ENCODE results near the gene SERPINA3.

DNA sequence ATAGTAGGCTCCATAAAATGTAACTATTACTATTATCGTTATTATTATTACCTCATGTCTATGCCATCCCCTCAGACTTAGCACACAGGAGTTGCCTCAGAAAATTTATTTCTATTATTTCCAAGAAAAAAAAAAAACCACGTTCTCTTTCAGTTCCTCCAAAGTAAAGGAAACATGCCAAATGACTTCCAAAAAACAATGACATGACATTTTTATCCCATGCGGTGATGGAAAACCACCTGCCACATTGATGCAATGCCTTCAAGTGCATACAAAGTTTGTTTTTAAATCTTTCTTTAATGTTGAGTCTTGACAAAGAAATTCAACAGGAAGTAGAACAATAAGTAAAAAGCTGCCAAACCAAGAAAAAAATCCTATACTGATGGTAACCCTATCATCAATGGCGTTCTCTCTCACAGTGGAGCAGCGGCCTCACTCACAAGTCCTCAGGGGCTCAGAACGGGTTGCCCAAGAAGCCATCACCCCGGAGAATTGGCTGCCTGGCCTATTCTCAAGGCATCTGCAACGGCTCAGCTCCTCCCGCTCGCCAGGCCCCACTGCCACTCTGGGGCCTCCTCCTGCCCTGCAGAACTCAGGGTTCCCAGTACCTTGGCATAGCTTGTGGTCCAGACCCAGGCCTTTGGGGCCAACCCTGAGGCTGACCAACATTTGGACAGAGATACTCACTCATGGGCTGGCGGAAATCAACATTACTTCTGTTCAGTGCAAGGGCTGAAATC is 51.9 kb downstream of the SERPINA3 start:
- TF ChIP-seq, protein P1, sequence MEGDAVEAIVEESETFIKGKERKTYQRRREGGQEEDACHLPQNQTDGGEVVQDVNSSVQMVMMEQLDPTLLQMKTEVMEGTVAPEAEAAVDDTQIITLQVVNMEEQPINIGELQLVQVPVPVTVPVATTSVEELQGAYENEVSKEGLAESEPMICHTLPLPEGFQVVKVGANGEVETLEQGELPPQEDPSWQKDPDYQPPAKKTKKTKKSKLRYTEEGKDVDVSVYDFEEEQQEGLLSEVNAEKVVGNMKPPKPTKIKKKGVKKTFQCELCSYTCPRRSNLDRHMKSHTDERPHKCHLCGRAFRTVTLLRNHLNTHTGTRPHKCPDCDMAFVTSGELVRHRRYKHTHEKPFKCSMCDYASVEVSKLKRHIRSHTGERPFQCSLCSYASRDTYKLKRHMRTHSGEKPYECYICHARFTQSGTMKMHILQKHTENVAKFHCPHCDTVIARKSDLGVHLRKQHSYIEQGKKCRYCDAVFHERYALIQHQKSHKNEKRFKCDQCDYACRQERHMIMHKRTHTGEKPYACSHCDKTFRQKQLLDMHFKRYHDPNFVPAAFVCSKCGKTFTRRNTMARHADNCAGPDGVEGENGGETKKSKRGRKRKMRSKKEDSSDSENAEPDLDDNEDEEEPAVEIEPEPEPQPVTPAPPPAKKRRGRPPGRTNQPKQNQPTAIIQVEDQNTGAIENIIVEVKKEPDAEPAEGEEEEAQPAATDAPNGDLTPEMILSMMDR (IDR thresholded peaks at IDR 0.05): no peak
- TF ChIP-seq POLR2A (IDR thresholded peaks at IDR 0.05) (no peak), EP300 (IDR thresholded peaks at IDR 0.05) (no peak), POLR2AphosphoS5 (IDR thresholded peaks at IDR 0.05) (no peak)

All from suprapubic skin (tissue), 4 donors.